Spinal cord (tissue), 10 donors: ENCODE results near the gene CENPVL3. TPM values are rescaled to one million over a fixed set of nuclear protein-coding genes. Genes with fewer than 3 reads are reported as not detected.
"Not testable (repeated sequence)": the region's sequence is repeated elsewhere in the genome, so short reads cannot be mapped to it uniquely, and the experiment has no call there.

Experiments used
- DNase-seq, 6 donors: peaks; one replicate each; pipeline versions ENCODE4 v3.0.0 to v3.0.0-alpha.2; 2013 to 2015; ENCODE audit warnings: low spot score in 6 of 6, low read depth in 4 of 6
- H3K27ac ChIP-seq: one replicate; pipeline ENCODE4 v1.5.1; 2013; ENCODE audit warnings: low read depth, low read length, control low read depth
- H3K27me3 ChIP-seq: one replicate; pipeline ENCODE4 v1.6.1; 2013; ENCODE audit warnings: low read length; ENCODE audit not compliant: control insufficient read depth, insufficient read depth
- H3K36me3 ChIP-seq: one replicate; pipeline ENCODE4 v1.6.1; 2013; ENCODE audit warnings: low read length; ENCODE audit not compliant: control insufficient read depth, insufficient read depth
- H3K4me1 ChIP-seq: one replicate; pipeline ENCODE4 v1.6.1; 2013; ENCODE audit warnings: low read length; ENCODE audit not compliant: control insufficient read depth, insufficient read depth
- H3K4me3 ChIP-seq: one replicate; pipeline ENCODE4 v1.5.1; 2013; ENCODE audit warnings: low read depth, low read length, control low read depth
- H3K9me3 ChIP-seq: one replicate; pipeline ENCODE4 v1.6.1; 2013; ENCODE audit warnings: low read length; ENCODE audit not compliant: control insufficient read depth, insufficient read depth
- WGBS: methylation state at CpG from one replicate; pipeline ENCODE4 v1.1.5; 2013; ENCODE audit warnings: missing lambda C conversion rate; ENCODE audit not compliant: insufficient coverage; 5-methylcytosine and 5-hydroxymethylcytosine counted together
- long read RNA-seq, 4 donors: transcript quantifications; one replicate each; lab custom pipeline, GENCODE V29; 2026
- polyA plus RNA-seq, 2 donors: library from polyadenylated mRNA; unstranded; fragments of 120-200 nt; gene quantifications; one replicate each; pipeline ENCODE4 v1.2.1, GENCODE V29; 2013; ENCODE audit not compliant: insufficient read length in 2 of 2
- total RNA-seq, 2 donors: library from RNA; depleted of rRNA in 1 of 2; stranded (reverse); fragments of 120-200 nt in 1 of 2; fragments of >200 nt in 1 of 2; gene quantifications; one replicate each; pipeline versions ENCODE4 v1.2.3 to v1.2.4, GENCODE V29; 2013 to 2014
- donor health status: healthy.

The CENPVL3 gene
- 1 to 10 TPM; 1.5 to 5.1 TPM for total RNA-seq
- polyA plus RNA-seq = 10 to 100 TPM; 13.2 to 19.3 TPM
- long read RNA-seq, donor 1, transcript CENPVL3-201 (1 exons, 1,945 nt) = major isoform, 21 of 21 reads
- long read RNA-seq, donor 1, partial matches to known transcripts = 0 of 21 reads
- long read RNA-seq, donor 1, other reads (novel, unspliced or antisense) = 0 of 21 reads
- long read RNA-seq, donor 2, transcript CENPVL3-201 (1 exons, 1,945 nt) = major isoform, 8 of 8 reads
- long read RNA-seq, donor 2, partial matches to known transcripts = 0 of 8 reads
- long read RNA-seq, donor 2, other reads (novel, unspliced or antisense) = 0 of 8 reads
- long read RNA-seq, donor 3, transcript CENPVL3-201 (1 exons, 1,945 nt) = major isoform, 11 of 11 reads
- long read RNA-seq, donor 3, partial matches to known transcripts = 0 of 11 reads
- long read RNA-seq, donor 3, other reads (novel, unspliced or antisense) = 0 of 11 reads
- long read RNA-seq, donor 4 = 0 reads

- peak in 3 of 6 donors; percentile 37 to 83 (median 67) for DNase-seq
- H3K36me3 ChIP-seq, H3K27me3 ChIP-seq, H3K27ac ChIP-seq, H3K4me1 ChIP-seq, H3K9me3 ChIP-seq: not testable (repeated sequence)
- WGBS = 22% methylated on average over 50 of the region's 81 CpGs
- H3K4me3 ChIP-seq = peak within 1 kb of the TSS; percentile 12
Observed at GRCh38 chrX:51618241-51619155, at the start of gene CENPVL3. Gene CENPVL3, minus strand, starts transcription at chrX:51618912. Its CDS starts 39 bp downstream, at chrX:51618873.

GRCh38 chrX:51665981-51666380 is 47.3 kb upstream of the CENPVL3 start:
- H3K9me3 ChIP-seq = no peaks in the 10 kb centered on the region
- H3K27ac ChIP-seq = no peak overlapping the region
- no peaks in the 10 kb centered on the region for H3K4me1 ChIP-seq
- H3K27me3 ChIP-seq = no peaks in the 10 kb centered on the region
- H3K4me3 ChIP-seq = no peak overlapping the region
- WGBS = no CpG with 5 or more reads among the region's 5 CpGs
- no peak for DNase-seq
- no peaks in the 10 kb centered on the region for H3K36me3 ChIP-seq

- WGBS = no CpG with 5 or more reads among the region's 2 CpGs
- H3K27ac ChIP-seq = no peak overlapping the region
- H3K4me3 ChIP-seq = no peak overlapping the region
- no peak for DNase-seq
- H3K9me3 ChIP-seq = no peaks in the 10 kb centered on the region
- no peaks in the 10 kb centered on the region for H3K4me1 ChIP-seq
- H3K27me3 ChIP-seq = no peaks in the 10 kb centered on the region
- H3K36me3 ChIP-seq = no peaks in the 10 kb centered on the region
Observed at GRCh38 chrX:51643377-51643776, 24.7 kb upstream of the CENPVL3 start.

- whole genome bisulfite sequencing = 18% methylated on average over 14 of the region's 19 CpGs
- Histone ChIP-seq H3K4me3 (no peak overlapping the region), H3K36me3 (no peaks in the 10 kb centered on the region), H3K27me3 (no peaks in the 10 kb centered on the region), H3K27ac (no peak overlapping the region), H3K4me1 (no peaks in the 10 kb centered on the region), H3K9me3 (no peaks in the 10 kb centered on the region)
- peak in 4 of 6 donors; percentile 27 to 93 (median 62) for DNase-seq
Observed at GRCh38 chrX:51641421-51642021, 22.8 kb upstream of the CENPVL3 start.

- not testable (repeated sequence) for H3K4me3 ChIP-seq, DNase-seq, H3K4me1 ChIP-seq, H3K27ac ChIP-seq, H3K9me3 ChIP-seq, H3K36me3 ChIP-seq, H3K27me3 ChIP-seq
- WGBS = 80% methylated on average over 2 of the region's 7 CpGs
Observed at GRCh38 chrX:51636511-51636910, 17.8 kb upstream of the CENPVL3 start.

- no peaks in the 10 kb centered on the region for H3K36me3 ChIP-seq
- DNase-seq = peak in 3 of 6 donors; percentile 14 to 87 (median 69)
- H3K4me3 ChIP-seq = no peak overlapping the region
- no peaks in the 10 kb centered on the region for H3K9me3 ChIP-seq
- no CpG with 5 or more reads among the region's 7 CpGs for WGBS
- H3K4me1 ChIP-seq = no peaks in the 10 kb centered on the region
- H3K27me3 ChIP-seq = no peaks in the 10 kb centered on the region
- no peak overlapping the region for H3K27ac ChIP-seq
Observed at GRCh38 chrX:51614353-51615012, 4.2 kb downstream of the CENPVL3 start.

- Histone ChIP-seq H3K27me3 (no peaks in the 10 kb centered on the region), H3K4me1 (no peaks in the 10 kb centered on the region), H3K4me3 (no peak overlapping the region), H3K36me3 (no peaks in the 10 kb centered on the region), H3K9me3 (no peaks in the 10 kb centered on the region), H3K27ac (no peak overlapping the region)
- 71% methylated on average over 2 of the region's 2 CpGs for WGBS
- DNase-seq = no peak
Observed at GRCh38 chrX:51608766-51609165, 9.9 kb downstream of the CENPVL3 start.

- H3K27me3 ChIP-seq = peaks cover 3% of the 10 kb centered on the region
- H3K4me1 ChIP-seq = no peaks in the 10 kb centered on the region
- WGBS = 45% methylated on average over 1 of the region's 1 CpG
- no peaks in the 10 kb centered on the region for H3K36me3 ChIP-seq
- no peak overlapping the region for H3K27ac ChIP-seq
- H3K9me3 ChIP-seq = no peaks in the 10 kb centered on the region
- no peak overlapping the region for H3K4me3 ChIP-seq
- no peak for DNase-seq
Observed at GRCh38 chrX:51608126-51608525, 10.6 kb downstream of the CENPVL3 start.

GRCh38 chrX:51606446-51606845 is 12.3 kb downstream of the CENPVL3 start:
- H3K36me3 ChIP-seq = no peaks in the 10 kb centered on the region
- WGBS = 40% methylated on average over 1 of the region's 2 CpGs
- no peaks in the 10 kb centered on the region for H3K4me1 ChIP-seq
- no peak overlapping the region for H3K4me3 ChIP-seq
- no peak overlapping the region for H3K27ac ChIP-seq
- H3K9me3 ChIP-seq = no peaks in the 10 kb centered on the region
- DNase-seq = no peak
- peaks cover 3% of the 10 kb centered on the region for H3K27me3 ChIP-seq
